Measurements from ENCODE around the gene OPCML.

Gene OPCML

GRCh38 chr11:132579634-132580327 lies 952.5 kb downstream of the OPCML start:
- no peak for DNase-seq

DNA sequence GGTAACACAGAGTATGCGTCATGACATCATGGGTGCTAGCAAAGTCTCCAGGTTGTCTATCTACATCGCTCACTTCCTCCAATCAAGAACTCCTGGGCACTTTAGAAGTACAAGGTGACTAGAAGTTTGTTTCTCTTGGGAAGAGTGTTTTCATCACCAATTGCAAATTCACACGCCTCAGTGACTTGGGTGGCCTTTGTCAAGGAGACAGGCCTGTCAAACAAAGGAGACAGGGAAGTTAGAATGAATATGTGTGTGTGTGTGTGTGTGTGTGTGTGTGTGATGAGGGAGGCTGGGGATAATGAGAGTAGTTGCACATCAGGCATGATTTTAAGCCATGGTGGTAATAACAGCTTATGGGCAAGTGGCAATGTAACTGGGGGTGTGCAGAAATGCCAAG lies 953.2 kb downstream of the OPCML start:
- DNase-seq = no peak

- DNase-seq = no peak
These were observed 953.7 kb downstream of the OPCML start for GRCh38 chr11:132578580-132578979.

- DNase-seq = no peak
These were observed 955.6 kb downstream of the OPCML start for GRCh38 chr11:132576706-132577105.

- DNase-seq = no peak
These were observed 968.0 kb downstream of the OPCML start for GRCh38 chr11:132564091-132564885.

GRCh38 chr11:132563050-132563449 lies 969.3 kb downstream of the OPCML start:
- DNase-seq = no peak

GRCh38 chr11:132561937-132562336 lies 970.4 kb downstream of the OPCML start:
- DNase-seq = no peak

DNA sequence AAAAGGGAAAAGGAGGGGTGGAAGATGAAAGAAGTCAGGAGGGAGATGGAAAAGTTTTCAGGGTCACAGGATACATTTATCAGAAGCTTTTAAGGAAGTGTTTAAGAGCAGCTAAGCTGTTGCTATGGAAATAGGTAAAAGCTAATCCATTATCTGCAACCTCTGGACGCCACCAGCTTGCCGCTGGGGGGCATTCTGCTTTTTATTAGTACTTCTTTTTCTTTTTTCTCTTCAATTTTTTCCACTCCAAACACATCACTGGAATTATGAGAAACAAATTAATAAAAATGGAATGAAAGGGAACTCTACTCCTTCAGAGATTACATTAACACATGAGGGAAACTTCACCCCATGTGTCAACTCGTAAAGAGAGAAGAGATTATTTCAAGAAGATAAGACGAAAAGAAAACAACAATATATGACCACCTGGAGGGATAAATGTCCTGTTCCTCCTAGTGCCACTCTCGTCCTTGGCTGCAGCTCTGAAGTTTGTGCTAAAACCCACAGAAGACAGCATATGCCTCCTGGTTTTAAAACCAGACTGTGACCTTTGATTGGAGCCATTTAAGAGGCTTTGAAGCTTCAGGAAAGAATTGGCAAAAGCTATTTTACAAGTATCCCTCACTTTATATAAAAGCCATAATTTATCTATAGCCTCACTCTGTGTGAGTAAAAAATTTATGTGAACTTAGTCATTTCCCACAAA lies 972.8 kb downstream of the OPCML start:
- no peak for DNase-seq

DNA sequence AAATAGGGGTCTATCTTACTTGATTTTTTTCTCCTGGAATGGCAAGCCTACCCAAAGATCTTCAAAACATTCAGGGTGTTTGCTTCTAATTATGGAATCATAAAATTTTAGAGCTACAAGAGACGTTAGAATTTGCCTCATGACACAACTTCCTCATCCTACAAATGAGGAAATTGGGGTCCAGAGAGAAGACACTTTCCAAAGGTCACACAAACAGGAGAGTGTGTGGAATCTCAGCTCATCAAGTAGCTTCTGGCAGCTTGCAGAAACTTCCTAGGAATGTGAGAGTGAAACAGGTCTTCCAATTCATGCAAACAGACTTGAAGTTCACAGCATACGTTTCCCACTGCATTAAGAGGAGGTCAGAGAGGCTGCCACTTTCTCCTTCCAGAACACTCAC lies 976.0 kb downstream of the OPCML start:
- DNase-seq = no peak

GRCh38 chr11:132555617-132556016 lies 976.7 kb downstream of the OPCML start:
- DNase-seq = no peak

DNA sequence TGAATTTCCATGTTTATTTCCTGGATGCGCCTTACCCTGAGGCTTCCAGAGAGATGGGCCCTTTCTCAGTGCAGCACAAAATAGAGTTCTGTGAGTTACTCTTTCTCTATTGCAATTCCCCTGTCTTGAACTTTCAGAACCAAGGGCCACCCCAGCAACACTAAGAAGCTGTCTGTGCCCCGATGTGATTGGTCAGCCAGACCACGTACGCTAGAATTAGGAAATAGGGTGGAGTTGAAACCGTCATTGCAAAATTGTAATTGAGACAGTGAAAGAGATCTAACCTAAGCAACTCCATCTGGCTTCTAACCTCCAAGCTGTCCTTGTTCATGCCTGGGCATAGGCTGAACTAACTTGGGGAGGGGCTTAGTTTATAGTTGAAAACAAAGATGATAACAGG lies 981.3 kb downstream of the OPCML start:
- no peak for DNase-seq

GRCh38 chr11:132549561-132549960 lies 982.7 kb downstream of the OPCML start:
- DNase-seq = no peak

GRCh38 chr11:132549001-132549400 lies 983.3 kb downstream of the OPCML start:
- DNase-seq = no peak

DNA sequence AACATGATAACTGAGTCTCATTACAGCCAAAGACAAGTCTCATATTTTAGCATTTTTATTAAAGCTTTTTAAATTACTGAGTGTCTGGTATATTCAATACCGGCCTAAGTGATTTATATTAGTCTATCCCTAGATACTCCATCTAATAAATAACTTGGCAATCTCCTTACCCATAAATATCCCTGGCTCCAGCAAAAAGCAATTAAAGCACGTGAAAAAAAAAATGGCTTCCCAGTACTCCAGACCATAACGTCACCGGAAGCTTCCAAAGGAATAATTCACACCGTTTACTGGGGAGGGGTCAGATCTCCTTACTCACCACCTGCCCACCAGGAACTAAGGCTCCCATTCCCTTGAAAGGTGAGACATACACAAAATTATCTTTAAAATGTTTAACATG lies 988.3 kb downstream of the OPCML start:
- DNase-seq = no peak

DNA sequence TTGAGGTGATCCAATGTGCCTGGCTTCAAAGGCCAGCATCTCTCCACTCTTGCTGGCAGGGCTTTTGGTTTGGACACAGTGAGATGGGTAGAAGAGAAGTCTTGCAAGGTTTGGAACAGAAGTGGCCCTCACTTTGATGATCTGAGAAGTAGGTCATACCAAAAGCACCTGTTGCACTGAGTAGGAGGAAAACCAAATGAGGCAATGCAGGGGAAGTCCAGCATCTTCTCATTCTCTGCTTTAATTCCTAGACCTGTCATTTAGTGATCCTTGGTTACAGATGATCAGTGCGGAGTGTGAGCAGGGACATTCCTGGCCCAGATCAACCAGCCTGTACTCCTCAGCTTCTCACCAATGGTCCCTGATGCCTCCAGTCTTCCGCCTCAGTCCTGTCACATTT lies 990.5 kb downstream of the OPCML start:
- no peak for DNase-seq

DNA sequence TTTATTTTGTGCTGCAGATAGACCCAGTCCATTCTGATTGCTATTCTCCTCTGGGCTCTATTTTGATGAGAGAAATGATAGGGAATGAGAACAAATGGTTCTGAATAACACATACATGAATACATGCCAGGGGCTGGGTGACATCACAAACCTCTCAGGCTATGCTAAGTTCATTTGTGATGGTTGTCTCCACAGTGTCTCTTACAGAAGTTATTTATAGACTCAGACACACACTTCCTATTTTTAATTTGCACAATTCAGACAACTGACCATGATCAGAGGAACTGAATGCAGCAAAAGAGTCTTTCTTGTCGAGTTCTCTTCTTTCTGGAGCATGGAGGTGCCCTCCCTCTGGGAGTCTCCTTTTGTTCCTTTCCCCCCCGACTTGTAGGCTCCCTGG lies 991.7 kb downstream of the OPCML start:
- no peak for DNase-seq

- no peak for DNase-seq
These were observed 992.5 kb downstream of the OPCML start for GRCh38 chr11:132539590-132540368.

DNA sequence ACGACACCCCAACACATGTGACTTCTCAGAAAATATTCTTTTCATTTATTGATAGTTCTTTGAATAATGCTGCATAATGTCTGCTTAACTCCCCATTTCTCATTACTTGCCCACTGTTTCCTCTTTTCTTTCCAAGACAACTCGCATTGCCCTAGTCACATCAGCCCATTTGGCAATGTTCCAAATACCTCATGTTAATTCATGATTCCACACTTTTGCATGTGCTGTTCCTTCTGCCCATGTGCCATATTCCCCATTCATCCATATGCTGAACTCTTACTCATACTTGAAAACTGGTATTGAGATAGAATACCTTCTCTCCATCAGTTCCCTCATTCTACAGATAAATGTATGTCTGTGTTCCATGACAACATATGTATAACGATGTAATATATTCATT lies 993.7 kb downstream of the OPCML start:
- DNase-seq = no peak

DNA sequence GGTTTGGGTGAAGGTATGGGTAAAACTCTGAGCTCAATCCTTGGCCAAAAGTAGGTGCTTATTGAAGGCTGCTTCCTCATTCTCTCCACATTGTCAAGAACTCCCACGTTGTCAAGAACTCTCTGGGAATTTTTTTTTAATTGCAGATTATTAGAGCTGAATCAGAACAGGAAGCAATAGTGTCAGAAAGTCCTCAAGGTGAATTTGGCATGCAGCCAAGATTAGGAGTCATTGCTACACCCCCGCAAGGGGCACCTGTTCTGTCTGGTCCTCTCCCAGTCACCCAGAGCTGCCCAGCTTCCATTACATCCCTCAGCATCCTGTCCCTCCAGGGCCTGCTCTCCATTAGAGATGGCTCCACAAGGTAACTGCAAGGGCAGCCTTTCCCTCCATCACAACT lies 996.5 kb downstream of the OPCML start:
- DNase-seq = no peak

DNA sequence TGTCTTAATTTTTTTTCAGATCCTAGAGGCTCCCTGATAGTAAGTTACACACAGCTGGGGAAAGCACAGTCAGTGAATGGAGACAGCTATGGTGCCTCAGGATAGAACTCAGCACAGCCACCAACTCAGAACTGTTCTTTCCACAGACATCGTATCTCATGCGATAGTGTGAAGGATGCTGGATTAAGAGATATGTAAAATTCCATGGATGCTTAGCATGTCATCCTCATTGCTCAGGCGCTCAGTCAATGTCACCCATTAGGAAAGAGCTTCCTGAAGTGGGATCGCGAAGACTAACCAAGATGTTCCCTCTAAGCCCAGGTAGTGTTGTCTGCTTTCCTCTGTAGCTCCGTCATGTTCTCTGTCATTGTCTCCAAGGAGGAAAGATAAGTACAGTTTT lies 1000.4 kb downstream of the OPCML start:
- no peak for DNase-seq

GRCh38 chr11:132528181-132528580 lies 1004.1 kb downstream of the OPCML start:
- no peak for DNase-seq

- no peak for DNase-seq
These were observed 1008.4 kb downstream of the OPCML start for GRCh38 chr11:132523929-132524328.

- no peak for DNase-seq
These were observed 1012.1 kb downstream of the OPCML start for GRCh38 chr11:132520199-132520598.
